HG03039 (cell line): Measurements from ENCODE around the gene ADAMTS14.
"Not testable (repeated sequence)": the region's sequence is repeated elsewhere in the genome, so short reads cannot be mapped to it uniquely, and the experiment has no call there.

ENCODE experiments used
- ATAC-seq: cut with Tn5 transposase; IDR thresholded peaks from one replicate; pipeline ENCODE4 v1.9.1; 2021; ENCODE audit warnings: mild to moderate bottlenecking, moderate library complexity; ENCODE audit not compliant: unreplicated experiment

Gene ADAMTS14, protein sequence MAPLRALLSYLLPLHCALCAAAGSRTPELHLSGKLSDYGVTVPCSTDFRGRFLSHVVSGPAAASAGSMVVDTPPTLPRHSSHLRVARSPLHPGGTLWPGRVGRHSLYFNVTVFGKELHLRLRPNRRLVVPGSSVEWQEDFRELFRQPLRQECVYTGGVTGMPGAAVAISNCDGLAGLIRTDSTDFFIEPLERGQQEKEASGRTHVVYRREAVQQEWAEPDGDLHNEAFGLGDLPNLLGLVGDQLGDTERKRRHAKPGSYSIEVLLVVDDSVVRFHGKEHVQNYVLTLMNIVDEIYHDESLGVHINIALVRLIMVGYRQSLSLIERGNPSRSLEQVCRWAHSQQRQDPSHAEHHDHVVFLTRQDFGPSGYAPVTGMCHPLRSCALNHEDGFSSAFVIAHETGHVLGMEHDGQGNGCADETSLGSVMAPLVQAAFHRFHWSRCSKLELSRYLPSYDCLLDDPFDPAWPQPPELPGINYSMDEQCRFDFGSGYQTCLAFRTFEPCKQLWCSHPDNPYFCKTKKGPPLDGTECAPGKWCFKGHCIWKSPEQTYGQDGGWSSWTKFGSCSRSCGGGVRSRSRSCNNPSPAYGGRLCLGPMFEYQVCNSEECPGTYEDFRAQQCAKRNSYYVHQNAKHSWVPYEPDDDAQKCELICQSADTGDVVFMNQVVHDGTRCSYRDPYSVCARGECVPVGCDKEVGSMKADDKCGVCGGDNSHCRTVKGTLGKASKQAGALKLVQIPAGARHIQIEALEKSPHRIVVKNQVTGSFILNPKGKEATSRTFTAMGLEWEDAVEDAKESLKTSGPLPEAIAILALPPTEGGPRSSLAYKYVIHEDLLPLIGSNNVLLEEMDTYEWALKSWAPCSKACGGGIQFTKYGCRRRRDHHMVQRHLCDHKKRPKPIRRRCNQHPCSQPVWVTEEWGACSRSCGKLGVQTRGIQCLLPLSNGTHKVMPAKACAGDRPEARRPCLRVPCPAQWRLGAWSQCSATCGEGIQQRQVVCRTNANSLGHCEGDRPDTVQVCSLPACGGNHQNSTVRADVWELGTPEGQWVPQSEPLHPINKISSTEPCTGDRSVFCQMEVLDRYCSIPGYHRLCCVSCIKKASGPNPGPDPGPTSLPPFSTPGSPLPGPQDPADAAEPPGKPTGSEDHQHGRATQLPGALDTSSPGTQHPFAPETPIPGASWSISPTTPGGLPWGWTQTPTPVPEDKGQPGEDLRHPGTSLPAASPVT

DNA sequence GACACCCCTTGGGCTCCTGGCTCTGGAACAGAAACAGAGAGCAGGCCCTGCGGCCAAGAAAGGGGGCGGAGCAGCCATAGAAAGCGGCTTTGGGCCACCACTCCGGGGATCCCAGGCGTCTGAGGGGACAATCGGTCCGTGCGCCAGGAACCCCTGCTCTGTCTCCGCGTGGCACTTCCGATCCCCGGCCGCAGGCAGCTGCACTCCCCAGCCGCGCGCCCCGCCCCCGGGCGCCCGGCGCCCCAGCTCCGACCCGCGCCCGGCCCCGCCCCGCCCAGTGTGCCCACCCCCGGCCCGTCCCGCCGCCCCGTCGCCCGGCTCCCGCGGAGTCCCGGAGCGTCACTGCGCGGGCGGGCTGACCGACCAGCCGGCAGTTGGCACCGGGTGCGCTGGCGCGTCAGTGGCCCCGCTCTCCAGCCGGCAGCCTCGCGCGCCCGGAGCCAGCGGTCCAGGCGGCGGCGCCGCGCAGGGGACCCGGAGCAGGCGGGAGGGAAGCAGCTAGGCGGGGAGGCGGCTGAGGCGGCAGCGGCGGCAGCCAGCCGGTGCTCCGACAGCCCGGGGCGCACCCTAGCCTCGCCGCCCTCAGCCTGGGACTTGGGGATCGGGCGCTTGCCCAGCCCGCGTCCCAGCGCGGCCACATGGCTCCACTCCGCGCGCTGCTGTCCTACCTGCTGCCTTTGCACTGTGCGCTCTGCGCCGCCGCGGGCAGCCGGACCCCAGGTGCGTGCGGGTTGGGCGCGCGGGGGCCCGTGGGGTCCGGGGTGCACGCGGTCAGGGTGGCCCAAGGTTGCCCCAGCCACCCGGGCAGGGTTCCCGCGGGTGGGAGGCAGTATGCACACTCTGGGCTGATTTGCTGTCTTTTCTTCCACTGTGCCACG is at the start of gene ADAMTS14:
TSS of gene ADAMTS14 (plus strand) at position 342 of the 878 bp plus-strand sequence. CDS start at position 639, 297 bp downstream.
- no peak for ATAC-seq

DNA sequence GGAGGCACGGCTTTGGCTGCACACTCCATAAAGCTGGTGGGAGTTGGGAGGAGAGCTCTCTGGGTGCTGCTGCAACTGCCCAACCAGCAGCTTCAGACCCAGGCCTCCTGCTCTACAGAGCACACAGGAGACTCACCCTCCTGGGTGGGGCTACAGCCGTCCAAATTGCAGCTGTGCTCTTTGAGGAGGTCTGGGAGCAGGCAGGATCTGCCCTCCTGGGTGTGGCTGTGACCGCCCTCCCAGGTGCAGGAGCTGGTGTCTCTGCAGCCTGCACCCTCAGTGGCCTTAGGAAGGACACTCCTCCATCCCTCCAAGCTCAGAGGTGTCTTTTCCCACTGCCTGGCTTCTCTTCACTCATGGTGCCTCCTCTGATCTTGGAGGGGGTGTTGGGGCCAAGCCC is 49.8 kb upstream of the ADAMTS14 start:
- ATAC-seq = no peak

DNA sequence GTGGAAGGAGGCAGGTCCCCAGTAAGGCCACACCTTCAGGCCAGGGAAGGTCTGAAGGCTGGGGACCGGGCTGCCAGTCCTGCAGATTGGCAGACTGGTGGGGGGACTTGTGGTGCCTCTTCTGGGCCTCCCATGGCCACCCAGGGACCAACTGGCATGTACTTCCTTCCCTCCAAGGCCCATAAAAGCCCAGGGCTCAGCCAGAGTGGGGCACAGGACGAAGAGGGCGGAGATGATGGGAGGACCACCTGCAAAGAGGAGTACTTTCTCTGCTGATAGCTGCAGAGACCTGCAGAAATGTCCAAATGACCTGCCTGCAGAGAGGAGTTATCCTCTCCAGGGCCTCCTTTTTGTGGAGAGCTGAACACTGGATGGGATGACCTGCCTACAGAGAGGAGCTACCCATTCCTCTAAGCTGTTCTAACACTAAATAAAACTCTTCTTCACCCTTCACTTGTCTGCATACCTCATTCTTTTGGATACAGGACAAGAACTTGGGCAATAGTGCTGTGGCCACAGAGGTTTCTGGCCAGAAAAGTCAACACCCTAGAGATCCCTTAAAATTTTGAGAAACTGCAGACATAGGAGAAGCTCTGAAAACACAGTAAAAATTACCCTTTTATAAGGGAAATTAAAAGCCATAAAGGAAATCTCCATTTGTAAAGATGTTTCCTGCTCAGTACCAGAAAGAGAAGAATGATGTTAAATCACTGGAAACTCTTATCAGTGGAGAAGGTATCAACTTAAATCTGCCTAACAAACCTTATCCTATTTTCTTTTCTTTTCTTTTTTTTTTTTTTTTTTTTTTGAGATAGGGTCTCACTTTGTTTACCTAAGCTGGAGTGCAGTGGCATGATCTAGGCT is 49.1 kb upstream of the ADAMTS14 start:
- ATAC-seq = no peak

DNA sequence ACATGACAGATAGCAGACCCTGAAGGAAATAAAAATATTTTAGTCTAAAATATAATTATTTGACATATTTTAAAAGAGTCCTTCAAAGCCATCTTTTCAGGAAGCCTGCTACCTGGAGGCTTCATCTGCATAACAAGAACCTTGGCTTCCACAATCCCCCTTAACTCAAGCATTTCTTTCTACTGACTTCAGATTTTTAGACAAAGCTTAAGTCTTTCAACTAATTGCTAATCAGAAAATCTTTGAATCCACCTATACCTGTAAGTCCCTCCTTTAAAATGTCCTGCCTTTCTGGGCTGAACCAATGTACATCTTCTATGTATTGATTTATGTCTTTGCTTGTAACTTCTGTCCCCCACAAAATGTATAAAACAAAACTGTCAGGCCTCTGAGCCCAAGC is 46.2 kb upstream of the ADAMTS14 start:
- ATAC-seq = no peak

DNA sequence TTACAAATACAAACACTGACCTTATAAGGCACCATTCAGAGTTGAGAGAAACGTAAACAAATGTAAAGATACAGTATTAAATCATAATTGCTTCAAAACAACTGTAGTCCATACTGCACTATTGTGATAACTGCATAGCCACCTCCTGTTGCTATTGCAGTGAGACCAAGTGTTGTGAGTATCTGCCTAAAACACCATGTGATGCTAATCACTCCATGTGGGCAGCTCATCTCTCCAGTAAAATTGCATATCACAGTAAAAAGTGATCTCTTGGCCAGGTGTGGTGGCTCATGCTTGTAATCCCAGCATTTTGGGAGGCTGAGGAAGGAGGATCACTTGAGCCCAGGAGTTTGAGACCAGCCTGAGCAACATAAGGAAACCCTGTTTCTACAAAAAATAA is 43.0 kb upstream of the ADAMTS14 start:
- no peak for ATAC-seq

DNA sequence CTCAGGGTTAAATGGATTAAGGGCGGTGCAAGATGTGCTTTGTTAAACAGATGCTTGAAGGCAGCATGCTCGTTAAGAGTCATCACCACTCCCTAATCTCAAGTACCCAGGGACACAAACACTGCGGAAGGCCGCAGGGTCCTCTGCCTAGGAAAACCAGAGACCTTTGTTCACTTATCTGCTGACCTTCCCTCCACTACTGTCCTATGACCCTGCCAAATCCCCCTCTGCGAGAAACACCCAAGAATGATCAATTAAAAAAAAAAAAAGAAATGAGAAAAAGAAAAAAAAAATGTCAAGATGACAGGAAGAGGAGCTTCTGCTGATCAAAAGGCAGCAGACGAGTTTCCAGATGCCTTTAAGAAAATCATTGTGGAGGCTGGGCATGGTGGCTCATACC is 40.6 kb upstream of the ADAMTS14 start:
- ATAC-seq = not testable (repeated sequence)

DNA sequence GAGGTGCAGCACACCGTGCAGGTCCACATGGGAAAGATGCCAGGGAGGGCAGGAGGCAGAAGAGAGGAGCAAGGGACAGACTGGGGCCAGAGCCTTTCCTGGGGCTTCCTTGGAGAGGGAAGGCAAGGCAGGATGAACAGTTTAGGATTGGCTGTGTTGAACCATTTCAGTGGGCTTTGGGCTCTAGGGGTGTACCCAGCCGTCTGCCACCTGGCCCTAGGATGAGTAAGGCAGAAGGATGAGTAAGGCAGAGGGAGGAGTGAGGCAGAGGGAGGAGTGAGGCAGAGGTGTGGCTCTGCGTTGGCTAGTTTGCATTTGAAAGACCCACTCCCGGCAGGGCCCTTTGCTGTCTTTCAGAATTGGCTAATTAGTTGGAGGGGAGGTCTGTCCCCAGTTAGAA is 38.3 kb upstream of the ADAMTS14 start:
- no peak for ATAC-seq

DNA sequence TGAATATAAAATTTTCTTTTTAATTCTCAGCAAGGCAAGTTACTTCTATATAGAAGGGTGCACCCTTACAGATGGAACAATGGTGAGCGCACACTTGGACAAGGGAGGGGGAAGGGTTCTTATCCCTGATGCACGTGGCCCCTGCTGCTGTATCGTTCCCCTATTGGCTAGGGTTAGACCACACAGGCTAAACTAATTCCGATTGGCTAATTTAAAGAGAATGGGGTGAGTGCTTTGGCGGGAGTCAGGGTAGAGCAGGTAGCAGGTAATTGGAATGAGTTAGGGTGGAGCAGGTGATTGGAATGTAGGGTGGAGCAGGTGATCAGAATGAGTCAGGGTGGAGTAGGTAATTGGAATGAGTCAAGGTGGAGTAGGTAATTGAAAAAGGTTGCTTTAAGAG is 37.8 kb upstream of the ADAMTS14 start:
- ATAC-seq = not testable (repeated sequence)

DNA sequence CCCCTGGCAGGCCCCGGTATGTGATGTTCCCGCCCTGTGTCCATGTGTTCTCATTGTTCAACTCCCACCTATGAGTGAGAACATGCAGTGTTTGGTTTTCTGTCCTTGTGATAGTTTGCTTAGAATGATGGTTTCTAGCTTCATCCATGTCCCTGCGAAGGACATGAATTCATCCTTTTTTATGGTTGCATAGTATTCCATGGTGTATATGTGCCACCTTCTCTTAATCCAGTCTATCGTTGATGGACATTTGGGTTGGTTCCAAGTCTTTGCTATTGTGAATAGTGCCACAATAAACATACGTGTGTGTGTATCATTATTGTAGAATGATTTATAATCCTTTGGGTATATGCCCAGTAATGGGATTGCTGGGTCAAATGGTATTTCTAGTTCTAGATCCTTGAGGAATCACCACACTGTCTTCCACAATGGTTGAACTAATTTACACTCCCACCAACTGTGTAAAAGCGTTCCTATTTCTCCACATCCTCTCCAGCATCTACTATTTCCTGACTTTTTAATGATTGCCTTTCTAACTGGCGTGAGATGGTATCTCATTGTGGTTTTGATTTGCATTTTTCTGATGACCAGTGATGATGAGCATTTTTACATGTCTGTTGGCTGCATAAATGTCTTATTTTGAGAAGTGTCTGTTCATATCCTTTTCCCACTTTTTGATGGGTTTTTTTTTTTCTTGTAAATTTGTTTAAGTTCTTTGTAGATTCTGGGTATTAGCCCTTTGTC is 32.5 kb upstream of the ADAMTS14 start:
- not testable (repeated sequence) for ATAC-seq

DNA sequence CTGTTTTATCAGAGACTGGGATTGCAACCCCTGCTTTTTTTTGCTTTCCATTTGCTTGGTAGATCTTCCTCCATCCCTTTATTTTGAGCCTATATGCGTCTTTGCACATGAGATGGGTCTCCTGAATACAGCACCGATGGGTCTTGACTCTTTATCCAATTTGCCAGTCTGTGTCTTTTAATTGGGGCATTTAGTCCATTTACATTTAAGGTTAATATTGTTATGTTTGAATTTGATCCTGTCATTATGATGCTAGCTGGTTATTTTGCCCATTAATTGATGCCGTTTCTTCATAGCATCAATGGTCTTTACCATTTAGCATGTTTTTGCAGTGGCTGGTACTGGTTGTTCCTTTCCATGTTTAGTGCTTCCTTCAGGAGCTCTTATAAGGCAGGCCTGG is 29.0 kb upstream of the ADAMTS14 start:
- ATAC-seq = not testable (repeated sequence)

DNA sequence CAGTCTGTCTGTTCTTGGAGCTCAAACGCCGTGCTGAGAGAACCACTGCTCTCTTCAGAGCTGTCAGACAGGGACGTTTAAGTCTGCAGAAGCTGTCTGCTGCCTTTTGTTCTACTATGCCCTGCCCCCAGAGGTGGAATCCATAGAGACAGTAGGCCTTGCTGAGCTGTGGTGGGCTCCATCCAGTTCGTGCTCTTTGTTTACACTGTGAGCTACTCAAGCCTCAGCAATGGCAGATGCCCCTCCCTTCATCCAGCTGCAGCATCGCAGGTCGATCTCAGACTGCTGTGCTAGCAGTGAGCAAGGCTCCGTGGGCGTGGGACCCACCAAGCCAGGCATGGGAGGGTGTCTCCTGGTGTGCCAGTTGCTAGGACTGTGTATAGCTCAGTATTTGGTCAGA is 27.3 kb upstream of the ADAMTS14 start:
- ATAC-seq = not testable (repeated sequence)

DNA sequence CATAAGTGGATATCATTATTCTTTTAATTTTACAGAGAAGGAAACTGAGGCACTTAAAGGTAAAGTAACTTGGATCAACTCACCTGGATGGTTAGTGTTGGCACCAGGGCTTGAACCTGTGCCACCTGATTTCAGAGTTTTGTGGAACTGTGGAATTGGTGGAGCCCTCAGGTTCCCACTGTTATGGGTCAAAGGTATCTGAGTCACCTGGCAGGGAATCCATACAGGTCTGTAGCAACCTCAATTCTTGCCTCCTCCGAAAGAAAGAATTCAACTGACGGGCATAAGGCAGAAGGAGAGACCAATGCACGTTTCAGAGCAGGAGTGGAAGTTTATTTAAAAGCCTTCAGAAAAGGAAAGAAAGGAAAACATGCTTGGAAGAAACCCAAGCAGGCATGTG is 25.2 kb upstream of the ADAMTS14 start:
- ATAC-seq = no peak

DNA sequence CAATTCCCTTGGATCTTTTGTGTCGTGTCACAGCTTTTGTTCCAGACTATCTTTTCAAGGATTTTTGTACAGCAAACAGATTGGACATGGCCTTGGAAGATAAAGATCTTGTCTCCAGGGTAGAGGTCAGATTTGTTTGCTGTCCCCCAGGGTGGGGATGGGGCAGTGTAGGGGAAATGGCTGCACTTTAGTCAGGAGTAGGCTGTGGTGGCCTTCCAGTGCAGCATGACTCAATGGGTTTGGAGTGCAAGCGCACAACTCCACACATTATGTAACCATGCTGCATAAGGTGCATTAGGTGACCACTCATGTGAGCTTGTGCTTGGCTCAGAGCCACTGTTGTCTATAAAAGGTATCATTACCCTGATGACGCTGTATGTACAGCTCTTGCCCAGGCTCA is 23.9 kb upstream of the ADAMTS14 start:
- ATAC-seq = no peak

DNA sequence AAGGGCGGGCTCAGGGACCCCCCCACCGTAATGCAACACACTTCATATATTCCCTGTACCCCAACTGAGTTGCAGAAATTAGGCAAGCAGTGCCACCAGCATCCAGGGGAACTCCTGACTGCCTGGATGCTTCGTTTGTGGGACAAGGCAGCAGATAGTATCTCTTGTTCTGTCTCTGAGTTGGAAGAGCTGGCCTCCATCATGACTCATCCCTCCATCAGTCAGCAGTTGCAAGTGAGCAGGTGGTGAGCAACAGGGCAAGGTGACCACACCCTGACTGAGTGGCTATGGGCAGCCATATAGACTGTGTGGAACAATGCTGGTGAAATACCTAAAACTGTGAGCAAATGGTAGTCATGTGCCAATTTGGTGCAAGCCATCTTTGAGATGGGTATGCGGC is 22.8 kb upstream of the ADAMTS14 start:
- ATAC-seq = no peak

DNA sequence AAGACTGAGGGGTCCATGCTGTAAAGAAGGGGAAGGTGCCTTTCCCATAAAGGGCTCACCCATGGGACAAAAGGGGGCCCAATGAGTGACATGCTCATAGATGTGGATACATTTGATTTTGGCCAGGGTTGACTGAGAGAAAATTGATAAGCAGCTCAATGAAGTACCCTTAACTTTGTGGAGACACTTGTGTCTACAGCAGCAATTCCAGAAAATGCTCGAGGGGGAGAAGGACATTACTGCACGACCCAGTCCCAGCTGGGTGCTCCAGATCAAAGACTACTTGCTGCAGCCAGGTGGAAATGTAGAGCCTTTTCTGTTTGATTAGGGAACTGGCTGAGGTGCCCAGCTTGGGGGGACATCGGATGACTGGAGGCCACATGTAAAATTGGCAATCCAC is 22.2 kb upstream of the ADAMTS14 start:
- no peak for ATAC-seq

DNA sequence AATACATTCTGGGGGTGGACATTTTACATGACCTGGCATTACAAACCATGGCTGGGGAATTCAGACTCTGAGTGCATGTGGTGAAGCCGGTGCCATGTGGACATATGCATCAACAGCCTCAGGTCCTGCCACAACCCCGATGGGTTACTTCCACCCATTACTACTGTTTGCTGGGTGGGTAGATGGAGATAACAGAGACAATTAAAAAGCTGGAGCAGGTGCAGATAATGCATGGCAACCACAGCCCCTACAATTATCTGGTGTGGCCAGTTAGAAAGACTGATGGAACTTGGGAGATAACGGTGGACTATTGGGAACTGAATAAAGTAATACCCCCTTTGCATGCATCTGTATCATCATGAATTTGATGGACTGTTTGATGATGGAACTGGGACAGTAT is 21.6 kb upstream of the ADAMTS14 start:
- no peak for ATAC-seq

DNA sequence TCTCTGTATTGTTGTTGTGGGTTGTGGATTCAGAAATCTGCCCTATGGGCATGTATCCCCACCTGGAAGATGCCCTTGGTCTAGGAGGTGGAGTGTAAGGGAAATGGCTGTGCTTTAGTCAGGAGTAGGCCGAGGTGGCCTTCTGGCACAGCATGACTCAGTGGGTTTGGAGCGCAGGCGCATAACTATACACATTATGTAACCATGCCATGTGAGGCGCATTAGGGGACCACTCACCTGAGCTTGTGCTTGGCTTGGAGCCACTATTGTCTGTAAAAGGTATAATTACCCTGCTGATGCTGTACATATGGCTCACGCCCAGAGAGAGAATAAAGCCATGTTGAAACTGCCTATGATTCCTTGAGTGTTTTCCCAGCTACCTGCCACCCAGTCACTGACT is 20.6 kb upstream of the ADAMTS14 start:
- no peak for ATAC-seq

DNA sequence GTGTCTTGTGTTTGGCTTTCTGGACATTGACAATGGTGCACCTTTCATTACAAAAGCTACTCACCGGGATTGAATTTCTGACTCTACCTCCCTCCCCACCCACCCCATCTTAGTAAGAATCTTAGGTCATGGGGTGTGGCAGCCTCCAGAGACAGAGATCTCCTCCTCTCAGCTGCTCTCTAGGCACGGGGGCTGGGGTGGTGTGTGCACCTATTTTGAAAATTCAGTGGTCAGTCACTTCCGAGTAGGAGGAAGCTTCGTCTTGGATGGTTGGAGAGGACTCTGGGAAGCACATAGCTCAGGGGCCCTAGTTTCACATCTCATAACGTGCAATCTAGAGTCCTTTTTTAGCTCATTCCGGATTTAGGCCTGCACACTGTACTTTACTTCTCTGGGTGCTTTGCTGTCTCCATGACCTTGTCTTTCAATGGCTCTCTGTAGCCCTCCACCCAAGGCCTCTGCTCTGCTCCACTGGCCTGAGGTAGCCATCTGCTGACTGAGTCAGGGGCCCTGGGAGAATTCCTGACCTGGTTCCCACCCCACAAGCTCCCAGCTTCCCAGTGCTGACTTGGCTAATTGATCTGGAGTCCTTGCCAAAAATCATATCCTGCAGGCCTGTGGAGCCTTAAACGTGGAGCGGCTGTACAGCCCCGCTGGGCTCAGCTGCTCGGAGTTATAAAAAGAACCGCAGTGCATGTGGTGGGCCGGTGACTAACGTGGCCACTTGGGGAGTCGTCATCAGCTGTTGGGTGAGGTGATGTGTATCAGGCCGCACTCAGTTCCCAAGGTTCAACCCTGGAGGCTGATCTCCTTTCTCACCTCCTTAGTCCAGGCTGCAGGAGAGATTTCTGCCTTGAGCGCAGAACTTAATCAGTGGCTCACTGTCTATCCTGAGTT is 19.3 kb upstream of the ADAMTS14 start:
- no peak for ATAC-seq
